Vagina (tissue), 2 donors: ENCODE data around the gene GALNT3. TPM values are rescaled to one million over a fixed set of nuclear protein-coding genes. Genes with fewer than 3 reads are reported as not detected.

ENCODE experiments used
- DNase-seq, 2 donors: peaks; one replicate each; pipeline ENCODE4 v3.0.0-alpha.2; 2017; ENCODE audit errors: extremely low spot score in 2 of 2
- H3K27ac ChIP-seq: fragments of 200-600 bp; sonication (generic); one replicate; pipeline ENCODE4 v1.5.1; 2019
- H3K27me3 ChIP-seq: fragments of 200-600 bp; sonication (generic); one replicate; pipeline ENCODE4 v1.5.1; 2019
- H3K36me3 ChIP-seq, 2 donors: fragments of 200-600 bp; sonication (generic); one replicate each; pipeline ENCODE4 v1.5.1; 2017 to 2019
- H3K4me1 ChIP-seq: fragments of 200-600 bp; sonication (generic); one replicate; pipeline ENCODE4 v1.5.1; 2019
- H3K4me3 ChIP-seq, 2 donors: fragments of 200-600 bp; sonication (generic); 1 replicate in 1 of 2; 2 replicates in 1 of 2; pipeline ENCODE4 v1.5.1; 2016 to 2019
- H3K9me3 ChIP-seq: fragments of 200-600 bp; sonication (generic); one replicate; pipeline ENCODE4 v1.5.1; 2019
- CTCF ChIP-seq, 3 experiments: fragments of 450-650 bp in 2 of 3; fragments of 200-600 bp in 1 of 3; sonication (generic) in 1 of 3; IDR thresholded peaks; one replicate each; pipeline ENCODE4 v1.5.1; 2017 to 2019; ENCODE audit warnings: antibody characterized with exemption in 3 of 3, mild to moderate bottlenecking in 2 of 3, moderate library complexity in 2 of 3
- POLR2A ChIP-seq, 2 donors: fragments of 450-650 bp; IDR thresholded peaks; one replicate each; pipeline ENCODE4 v1.6.1; 2017; ENCODE audit warnings: antibody characterized with exemption in 2 of 2, mild to moderate bottlenecking in 2 of 2, moderate library complexity in 2 of 2
- POLR2AphosphoS5 ChIP-seq, 2 donors: sonication (generic); formaldehyde crosslinking; IDR thresholded peaks; one replicate each; pipeline ENCODE4 v1.9.0; 2017; ENCODE audit warnings: antibody characterized with exemption in 2 of 2, mild to moderate bottlenecking in 2 of 2, low read depth in 1 of 2; ENCODE audit not compliant: insufficient read depth in 1 of 2
- intact Hi-C: fragments of 100-400 bp; cut with DNase I; formaldehyde crosslinking; loops from one replicate; pipeline ENCODE4 v1.15.1; 2023
- total RNA-seq: library from RNA; depleted of rRNA; stranded (reverse); fragments of >200 nt; gene quantifications from one replicate; pipeline ENCODE4 v1.2.3, GENCODE V29; 2016

GALNT3 gene
- total RNA-seq, 1 donor from 2014 or later, result 7.4 TPM

GRCh38 chr2:165778653-165779451 lies 15.2 kb downstream of the GALNT3 start:
- Histone ChIP-seq H3K27ac (no peak overlapping the region), H3K4me1 (peaks cover 6% of the 10 kb centered on the region), H3K27me3 (no peaks in the 10 kb centered on the region), H3K36me3 (no peaks in the 10 kb centered on the region), H3K9me3 (no peaks in the 10 kb centered on the region), H3K4me3 (no peak overlapping the region)
- TF ChIP-seq POLR2AphosphoS5 (IDR thresholded peaks at IDR 0.05; ENCODE audit: insufficient read depth in 1 of 2, low read depth in 1 of 2), result no peak
- TF ChIP-seq CTCF (IDR thresholded peaks at IDR 0.05), result no peak
- no peak for TF ChIP-seq POLR2A (IDR thresholded peaks at IDR 0.05)
- DNase-seq, result no peak
- intact Hi-C loops, result no loop called here

GRCh38 chr2:165778187-165778556 lies 15.9 kb downstream of the GALNT3 start:
- Histone ChIP-seq H3K4me3 (no peak overlapping the region), H3K27ac (no peak overlapping the region), H3K36me3 (no peaks in the 10 kb centered on the region), H3K9me3 (no peaks in the 10 kb centered on the region), H3K27me3 (no peaks in the 10 kb centered on the region), H3K4me1 (peaks cover 6% of the 10 kb centered on the region)
- intact Hi-C loops, result no loop called here
- DNase-seq, result no peak
- TF ChIP-seq CTCF (IDR thresholded peaks at IDR 0.05) (no peak), POLR2AphosphoS5 (IDR thresholded peaks at IDR 0.05; ENCODE audit: insufficient read depth in 1 of 2, low read depth in 1 of 2) (no peak), POLR2A (IDR thresholded peaks at IDR 0.05) (no peak)

GRCh38 chr2:165777522-165778186 lies 16.4 kb downstream of the GALNT3 start:
- no peak for DNase-seq
- peaks cover 6% of the 10 kb centered on the region for H3K4me1 ChIP-seq
- H3K4me3 ChIP-seq, result no peak overlapping the region
- intact Hi-C loops, result no loop called here
- H3K36me3 ChIP-seq, result no peaks in the 10 kb centered on the region
- H3K27me3 ChIP-seq, result no peaks in the 10 kb centered on the region
- no peak for TF ChIP-seq POLR2A (IDR thresholded peaks at IDR 0.05)
- no peak for TF ChIP-seq CTCF (IDR thresholded peaks at IDR 0.05)
- TF ChIP-seq POLR2AphosphoS5 (IDR thresholded peaks at IDR 0.05; ENCODE audit: insufficient read depth in 1 of 2, low read depth in 1 of 2), result no peak
- no peaks in the 10 kb centered on the region for H3K9me3 ChIP-seq
- H3K27ac ChIP-seq, result no peak overlapping the region

- DNase-seq, result no peak
- TF ChIP-seq CTCF (IDR thresholded peaks at IDR 0.05) (no peak), POLR2A (IDR thresholded peaks at IDR 0.05) (no peak), POLR2AphosphoS5 (IDR thresholded peaks at IDR 0.05; ENCODE audit: insufficient read depth in 1 of 2, low read depth in 1 of 2) (no peak)
- Histone ChIP-seq H3K4me1 (peaks cover 6% of the 10 kb centered on the region), H3K4me3 (no peak overlapping the region), H3K9me3 (no peaks in the 10 kb centered on the region), H3K27ac (no peak overlapping the region), H3K36me3 (no peaks in the 10 kb centered on the region), H3K27me3 (no peaks in the 10 kb centered on the region)
- intact Hi-C loops, result no loop called here
Measured at GRCh38 chr2:165776796-165777195, 17.3 kb downstream of the GALNT3 start.

- DNase-seq, result no peak
- H3K4me1 ChIP-seq, result peaks cover 6% of the 10 kb centered on the region
- no peak overlapping the region for H3K27ac ChIP-seq
- H3K4me3 ChIP-seq, result no peak overlapping the region
- intact Hi-C loops, result no loop called here
- no peaks in the 10 kb centered on the region for H3K9me3 ChIP-seq
- TF ChIP-seq POLR2AphosphoS5 (IDR thresholded peaks at IDR 0.05; ENCODE audit: insufficient read depth in 1 of 2, low read depth in 1 of 2) (peak in 1 of 2 donors; percentile 14), CTCF (IDR thresholded peaks at IDR 0.05) (no peak)
- no peaks in the 10 kb centered on the region for H3K36me3 ChIP-seq
- H3K27me3 ChIP-seq, result no peaks in the 10 kb centered on the region
Measured at GRCh38 chr2:165776013-165776412, 18.0 kb downstream of the GALNT3 start.
